ENCODE results near the gene ITGB3BP. TPM values are rescaled to one million over a fixed set of nuclear protein-coding genes. Genes with fewer than 3 reads are reported as not detected.

Gene ITGB3BP
- total RNA-seq, 1 experiment from 2014 or later, result 50.2 TPM

DNA sequence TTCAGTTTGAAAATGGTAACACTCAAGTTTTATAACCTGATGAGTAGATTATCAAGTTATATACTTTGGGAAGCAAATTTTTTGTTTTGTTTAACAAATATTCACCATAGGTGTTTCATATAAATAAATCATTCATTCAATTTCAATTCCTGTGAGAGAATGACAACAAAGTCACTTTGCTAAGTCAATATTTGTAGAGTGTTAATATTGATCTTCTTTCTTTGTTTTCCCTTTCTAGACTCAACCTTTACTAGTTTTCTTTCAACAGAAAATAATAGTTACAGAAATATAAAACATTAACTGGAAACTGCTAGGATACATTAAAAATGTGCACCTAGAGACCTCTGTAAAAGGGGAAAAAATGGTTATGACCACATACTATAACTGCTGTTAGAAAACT, 11.4 kb upstream of the ITGB3BP start:
- ChIA-PET POLR2A (no interaction called here), RAD21 (ENCODE audit: low non-redundant PET in 1 of 2, low total read pairs in 2 of 2, uncharacterized antibody in 2 of 2, unreplicated experiment in 2 of 2) (no interaction called here), CTCF (no interaction called here)
- no peak for DNase-seq (ENCODE audit: low read depth, low spot score)
- BruUV-seq (replicated peaks), result no TSS peak
- Histone ChIP-seq H2AFZ (ENCODE audit: low read depth, low read length, poor library complexity, severe bottlenecking) (no peak overlapping the region), H3K9me2 (ENCODE audit: insufficient read depth) (no peaks in the 10 kb centered on the region), H3K27me3 (ENCODE audit: insufficient read depth, low read length) (no peaks in the 10 kb centered on the region), H3K9ac (ENCODE audit: low read length) (no peak overlapping the region), H3K4me1 (ENCODE audit: control insufficient read depth in 1 of 2, insufficient read depth in 2 of 2, low read length in 2 of 2) (no peaks in the 10 kb centered on the region), H3K9me3 (ENCODE audit: control insufficient read depth in 1 of 2, insufficient read depth in 1 of 2, low read depth in 1 of 2, low read length in 2 of 2) (no peaks in the 10 kb centered on the region), H3K27ac (ENCODE audit: low read depth, low read length) (no peak overlapping the region), H4K20me1 (ENCODE audit: insufficient read depth) (no peaks in the 10 kb centered on the region), H3K36me3 (ENCODE audit: control insufficient read depth in 1 of 2, insufficient read depth in 2 of 2, low read length in 2 of 2) (peaks cover 0 to 9% of the 10 kb centered on the region in 2 experiments; a peak in 1 of 4 replicates), H3K4me3 (replicated peaks in 1 of 2; ENCODE audit: low read depth in 1 of 2, low read length in 2 of 2) (no peak overlapping the region), H3K4me2 (ENCODE audit: low read length) (no peak overlapping the region), H3K79me2 (ENCODE audit: insufficient read depth, low read length) (no peaks in the 10 kb centered on the region)
- TF ChIP-seq ZFX (IDR thresholded peaks at IDR 0.05) (no peak), FOSL1 (IDR thresholded peaks at IDR 0.05; ENCODE audit: low read depth) (no peak), EZH2 (IDR thresholded peaks at IDR 0.05) (no peak), SIN3A (IDR thresholded peaks at IDR 0.05; ENCODE audit: low read depth) (no peak), CBX3 (IDR thresholded peaks at IDR 0.05; ENCODE audit: low read depth) (no peak), ZBTB33 (IDR thresholded peaks at IDR 0.05; ENCODE audit: extremely low read depth, insufficient replicate concordance, low read length) (no peak), EZH2phosphoT487 (IDR thresholded peaks at IDR 0.05; ENCODE audit: borderline replicate concordance) (no peak), CTCF (IDR thresholded peaks at IDR 0.05 in 2 of 3, conservative IDR thresholded peaks at IDR 0.05 in 1 of 3; ENCODE audit: borderline replicate concordance in 1 of 3, insufficient read depth in 1 of 3, low read depth in 2 of 3, low read length in 2 of 3) (no peak), TCF7L2 (IDR thresholded peaks at IDR 0.05; ENCODE audit: borderline replicate concordance, extremely low read depth, insufficient read depth, insufficient read length) (no peak), RAD21 (IDR thresholded peaks at IDR 0.05; ENCODE audit: low read depth) (no peak), ELF1 (IDR thresholded peaks at IDR 0.05; ENCODE audit: borderline replicate concordance, low read depth) (no peak)
- intact Hi-C loops (cut with micrococcal nuclease), result no loop called here
- no peak for ATAC-seq

Data from HCT116 (cell line).